Measurements from ENCODE around the gene AMOTL2. TPM values are rescaled to one million over a fixed set of nuclear protein-coding genes. Genes with fewer than 3 reads are reported as not detected.

Gene AMOTL2
- total and polyA plus RNA-seq, 2 donors (not counting 3 experiments of a cell fraction or from before 2014, with no cell fraction given), result 130 to 145 TPM

- H4K20me1 ChIP-seq (replicated peaks; ENCODE audit: control insufficient read depth, extremely low read depth, insufficient read depth, low read length), result no peaks in the 10 kb centered on the region
- POLR2A ChIA-PET, result no interaction called here
- no peaks in the 10 kb centered on the region for H3K9me3 ChIP-seq (replicated peaks; ENCODE audit: control insufficient read depth, insufficient read depth, low read length)
- peaks cover under 1% of the 10 kb centered on the region for H3K4me1 ChIP-seq (ENCODE audit: control insufficient read depth, extremely low read depth, insufficient read depth, low read length)
- H3K4me3 ChIP-seq (replicated peaks in 1 of 3; ENCODE audit: insufficient read depth in 1 of 3, low read depth in 1 of 3, low read length in 3 of 3), result no peak overlapping the region
- no peak overlapping the region for H3K9ac ChIP-seq (replicated peaks; ENCODE audit: extremely low read depth, insufficient read depth, low read length)
- no peak for DNase-seq (ENCODE audit: low read depth, low spot score)
- no peak for FAIRE-seq
- H3K9me1 ChIP-seq (replicated peaks; ENCODE audit: control insufficient read depth, extremely low read depth, insufficient read depth, low read length), result no peaks in the 10 kb centered on the region
- no peak overlapping the region for H3K4me2 ChIP-seq (ENCODE audit: insufficient read depth, low read length)
- no TSS peak for BruUV-seq (replicated peaks)
- TF ChIP-seq JUN (IDR thresholded peaks at IDR 0.05; ENCODE audit: borderline replicate concordance, insufficient read depth, insufficient read length, low read depth) (no peak), POLR2A (IDR thresholded peaks at IDR 0.05; ENCODE audit: low read depth, low read length) (no peak), GATA2 (IDR thresholded peaks at IDR 0.05; ENCODE audit: insufficient read depth, insufficient read length, low read depth, low read length) (no peak), EZH2 (IDR thresholded peaks at IDR 0.05; ENCODE audit: borderline replicate concordance, low read depth, low read length, severe bottlenecking) (no peak), FOS (IDR thresholded peaks at IDR 0.05; ENCODE audit: borderline replicate concordance, insufficient read depth, low read length) (no peak), POLR2AphosphoS5 (IDR thresholded peaks at IDR 0.05; ENCODE audit: insufficient read depth, low read depth, low read length) (no peak), CTCF (IDR thresholded peaks at IDR 0.05; ENCODE audit: extremely low read depth in 1 of 2, insufficient read depth in 1 of 2, low read depth in 1 of 2, low read length in 2 of 2) (no peak), MYC (IDR thresholded peaks at IDR 0.05; ENCODE audit: low read depth, low read length) (no peak)
- TF ChIP-seq, protein P1, sequence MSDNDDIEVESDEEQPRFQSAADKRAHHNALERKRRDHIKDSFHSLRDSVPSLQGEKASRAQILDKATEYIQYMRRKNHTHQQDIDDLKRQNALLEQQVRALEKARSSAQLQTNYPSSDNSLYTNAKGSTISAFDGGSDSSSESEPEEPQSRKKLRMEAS (IDR thresholded peaks at IDR 0.05; ENCODE audit: insufficient read depth, insufficient read length), result no peak
- CTCF ChIA-PET, result no interaction called here
- dilution Hi-C loops (cut with MboI; ENCODE audit: extremely low pct_ligation_motif_present, low sequenced_read_pairs), result no loop called here
- no peaks in the 10 kb centered on the region for H3K36me3 ChIP-seq (ENCODE audit: control insufficient read depth in 2 of 2, extremely low read depth in 1 of 2, insufficient read depth in 2 of 2, low read length in 2 of 2)
- H3K27ac ChIP-seq (ENCODE audit: insufficient read depth, low read depth, low read length), result no peak overlapping the region
- intact Hi-C loops (cut with micrococcal nuclease), result no loop called here
- H2AFZ ChIP-seq (ENCODE audit: low read depth, low read length), result no peak overlapping the region
- H3K27me3 ChIP-seq (ENCODE audit: control insufficient read depth in 2 of 2, insufficient read depth in 2 of 2, low read length in 2 of 2), result no peaks in the 10 kb centered on the region
- no peaks in the 10 kb centered on the region for H3K79me2 ChIP-seq (ENCODE audit: control insufficient read depth, insufficient read depth, low read length)
Observed at GRCh38 chr3:134333522-134334181, 40.6 kb downstream of the AMOTL2 start.

Measured in endothelial cell of umbilical vein (primary cell).